Measurements from ENCODE around the gene IER3IP1. TPM values are rescaled to one million over a fixed set of nuclear protein-coding genes. Genes with fewer than 3 reads are reported as not detected.
A peak's percentile ranks its signal among the peaks of the same experiment; 100 is the strongest.

Gene IER3IP1
- total and polyA plus RNA-seq, 2 of the 13 experiments (the other 11 are each of a cell fraction or from before 2014, with no cell fraction given): 18.7 to 26.1 TPM

DNA sequence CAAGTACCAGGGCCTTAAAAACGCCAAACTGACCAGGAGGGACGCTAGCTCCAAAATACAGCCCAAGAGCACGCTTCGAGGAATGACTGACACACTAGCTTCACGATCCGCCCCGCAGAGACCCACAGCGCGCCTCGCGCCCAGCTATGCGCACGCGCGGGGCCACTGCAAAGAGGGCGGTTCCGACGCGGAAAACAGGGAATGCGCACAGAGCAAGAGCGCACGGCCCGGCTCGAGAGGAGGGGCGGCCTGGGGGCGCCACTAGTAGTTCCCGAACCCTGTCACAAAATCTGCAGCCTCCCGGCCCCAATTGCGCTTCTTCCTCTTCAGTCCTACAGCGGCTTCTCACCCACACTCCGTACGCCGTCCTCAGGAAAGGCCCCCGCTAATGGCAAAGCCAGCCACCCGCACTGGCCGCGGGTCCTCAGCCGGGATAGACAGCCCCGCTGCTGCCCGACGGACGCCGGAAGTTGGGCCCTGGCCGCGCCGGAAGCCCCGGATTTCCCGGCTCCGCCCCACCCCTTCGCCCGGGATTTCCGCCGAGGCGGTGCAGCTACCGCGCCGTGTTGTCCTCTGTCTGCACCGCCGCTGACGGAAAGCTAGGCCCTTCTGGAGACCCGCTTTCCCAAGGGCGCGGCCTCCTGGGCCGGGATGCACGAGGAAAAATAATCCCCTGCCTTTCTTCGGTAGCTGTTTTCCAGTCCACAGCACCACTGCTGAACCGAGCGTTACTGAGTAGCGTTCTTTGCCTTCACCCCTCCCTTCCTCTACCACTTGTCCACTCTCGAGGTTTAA, 25.9 kb downstream of the IER3IP1 start, which contains the start of gene HDHD2 (continued):
- TF ChIP-seq PHF21A (CRISPR knock-in tag; IDR thresholded peaks at IDR 0.05) (peak; percentile 79; the same call in 1 of the 2 replicates), HNRNPLL (IDR thresholded peaks at IDR 0.05; ENCODE audit: low read depth, low read length, poor library complexity, severe bottlenecking) (peak; percentile 80), GZF1 (CRISPR knock-in tag; IDR thresholded peaks at IDR 0.05) (no peak), ZNF781 (CRISPR knock-in tag; IDR thresholded peaks at IDR 0.05; ENCODE audit: borderline replicate concordance, not compliant biosample characterization) (no peak), ZNF350 (CRISPR knock-in tag; IDR thresholded peaks at IDR 0.05; ENCODE audit: borderline replicate concordance, low read depth) (peak; percentile 85; the same call in 1 of the 2 replicates), ZNF460 (CRISPR knock-in tag; IDR thresholded peaks at IDR 0.05; ENCODE audit: borderline replicate concordance) (no peak; the same call in 1 of the 2 replicates), SSRP1 (CRISPR knock-in tag; IDR thresholded peaks at IDR 0.05) (no peak), MLLT10 (CRISPR knock-in tag; IDR thresholded peaks at IDR 0.05) (no peak), HDAC2 (CRISPR knock-in tag; IDR thresholded peaks at IDR 0.05) (no peak; the same call in 1 of the 2 replicates), ZNF776 (CRISPR knock-in tag; IDR thresholded peaks at IDR 0.05) (no peak), CCDC6 (CRISPR knock-in tag; IDR thresholded peaks at IDR 0.05) (no peak; the same call in 1 of the 2 replicates), TBX2 (CRISPR knock-in tag; IDR thresholded peaks at IDR 0.05; ENCODE audit: borderline replicate concordance) (peak; percentile 79), ZNF652 (CRISPR knock-in tag; IDR thresholded peaks at IDR 0.05; ENCODE audit: borderline replicate concordance, low read depth) (no peak), MXI1 (IDR thresholded peaks at IDR 0.05; ENCODE audit: borderline replicate concordance, low read depth, low read length) (peak; percentile 61; the same call in 1 of the 3 replicates), SAP130 (CRISPR knock-in tag; IDR thresholded peaks at IDR 0.05; ENCODE audit: low read depth) (peak; percentile 83), SNAPC2 (CRISPR knock-in tag; IDR thresholded peaks at IDR 0.05) (peak; percentile 28; the same call in 1 of the 2 replicates), NFE2L1 (CRISPR knock-in tag; IDR thresholded peaks at IDR 0.05; ENCODE audit: borderline replicate concordance) (no peak), BRD4 (CRISPR knock-in tag; IDR thresholded peaks at IDR 0.05) (no peak), ZZZ3 (CRISPR knock-in tag; IDR thresholded peaks at IDR 0.05; ENCODE audit: borderline replicate concordance) (no peak), SETDB1 (CRISPR knock-in tag; IDR thresholded peaks at IDR 0.05; ENCODE audit: borderline replicate concordance) (no peak), SMAD3 (CRISPR knock-in tag; IDR thresholded peaks at IDR 0.05) (peak; percentile 61; the same call in 1 of the 2 replicates), ZNF605 (CRISPR knock-in tag; IDR thresholded peaks at IDR 0.05) (peak; percentile 75; the same call in 1 of the 2 replicates), ZNF607 (CRISPR knock-in tag; IDR thresholded peaks at IDR 0.05; ENCODE audit: borderline replicate concordance) (peak; percentile 71; the same call in 1 of the 2 replicates), ASH2L (IDR thresholded peaks at IDR 0.05; ENCODE audit: insufficient read length, low read depth, low read length) (peak; percentile 90)
- TF ChIP-seq, protein P1, sequence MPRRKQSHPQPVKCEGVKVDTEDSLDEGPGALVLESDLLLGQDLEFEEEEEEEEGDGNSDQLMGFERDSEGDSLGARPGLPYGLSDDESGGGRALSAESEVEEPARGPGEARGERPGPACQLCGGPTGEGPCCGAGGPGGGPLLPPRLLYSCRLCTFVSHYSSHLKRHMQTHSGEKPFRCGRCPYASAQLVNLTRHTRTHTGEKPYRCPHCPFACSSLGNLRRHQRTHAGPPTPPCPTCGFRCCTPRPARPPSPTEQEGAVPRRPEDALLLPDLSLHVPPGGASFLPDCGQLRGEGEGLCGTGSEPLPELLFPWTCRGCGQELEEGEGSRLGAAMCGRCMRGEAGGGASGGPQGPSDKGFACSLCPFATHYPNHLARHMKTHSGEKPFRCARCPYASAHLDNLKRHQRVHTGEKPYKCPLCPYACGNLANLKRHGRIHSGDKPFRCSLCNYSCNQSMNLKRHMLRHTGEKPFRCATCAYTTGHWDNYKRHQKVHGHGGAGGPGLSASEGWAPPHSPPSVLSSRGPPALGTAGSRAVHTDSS (CRISPR knock-in tag; conservative IDR thresholded peaks at IDR 0.05): no peak
- TF ChIP-seq, protein P2, sequence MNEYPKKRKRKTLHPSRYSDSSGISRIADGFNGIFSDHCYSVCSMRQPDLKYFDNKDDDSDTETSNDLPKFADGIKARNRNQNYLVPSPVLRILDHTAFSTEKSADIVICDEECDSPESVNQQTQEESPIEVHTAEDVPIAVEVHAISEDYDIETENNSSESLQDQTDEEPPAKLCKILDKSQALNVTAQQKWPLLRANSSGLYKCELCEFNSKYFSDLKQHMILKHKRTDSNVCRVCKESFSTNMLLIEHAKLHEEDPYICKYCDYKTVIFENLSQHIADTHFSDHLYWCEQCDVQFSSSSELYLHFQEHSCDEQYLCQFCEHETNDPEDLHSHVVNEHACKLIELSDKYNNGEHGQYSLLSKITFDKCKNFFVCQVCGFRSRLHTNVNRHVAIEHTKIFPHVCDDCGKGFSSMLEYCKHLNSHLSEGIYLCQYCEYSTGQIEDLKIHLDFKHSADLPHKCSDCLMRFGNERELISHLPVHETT (CRISPR knock-in tag; conservative IDR thresholded peaks at IDR 0.05): peak; percentile 61
- TF ChIP-seq, protein P3, sequence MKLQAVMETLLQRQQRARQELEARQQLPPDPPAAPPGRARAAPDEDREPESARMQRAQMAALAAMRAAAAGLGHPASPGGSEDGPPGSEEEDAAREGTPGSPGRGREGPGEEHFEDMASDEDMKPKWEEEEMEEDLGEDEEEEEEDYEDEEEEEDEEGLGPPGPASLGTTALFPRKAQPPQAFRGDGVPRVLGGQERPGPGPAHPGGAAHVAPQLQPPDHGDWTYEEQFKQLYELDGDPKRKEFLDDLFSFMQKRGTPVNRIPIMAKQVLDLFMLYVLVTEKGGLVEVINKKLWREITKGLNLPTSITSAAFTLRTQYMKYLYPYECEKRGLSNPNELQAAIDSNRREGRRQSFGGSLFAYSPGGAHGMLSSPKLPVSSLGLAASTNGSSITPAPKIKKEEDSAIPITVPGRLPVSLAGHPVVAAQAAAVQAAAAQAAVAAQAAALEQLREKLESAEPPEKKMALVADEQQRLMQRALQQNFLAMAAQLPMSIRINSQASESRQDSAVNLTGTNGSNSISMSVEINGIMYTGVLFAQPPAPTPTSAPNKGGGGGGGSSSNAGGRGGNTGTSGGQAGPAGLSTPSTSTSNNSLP (IDR thresholded peaks at IDR 0.05; ENCODE audit: low read depth, low read length): no peak
